Nephron (organoid): Measurements from ENCODE around the gene SERTM1.
A peak's percentile ranks its signal among the peaks of the same experiment; 100 is the strongest.

Experiments
- H3K27ac Mint-ChIP-seq, 3 experiments: 2 replicates each; pipeline ENCODE4 v1.8.0; 2020; ENCODE audit warnings: mixed read lengths in 3 of 3, mild to moderate bottlenecking in 2 of 3, moderate library complexity in 1 of 3
- H3K27me3 Mint-ChIP-seq: 2 replicates; pipeline ENCODE4 v1.8.0; 2021; ENCODE audit warnings: low read depth, mild to moderate bottlenecking, moderate library complexity, mixed read lengths
- H3K36me3 Mint-ChIP-seq: 2 replicates; pipeline ENCODE4 v1.8.0; 2020; ENCODE audit warnings: low read depth, mixed read lengths
- H3K4me1 Mint-ChIP-seq: 2 replicates; pipeline ENCODE4 v1.8.0; 2020; ENCODE audit warnings: mixed read lengths
- H3K4me3 Mint-ChIP-seq, 3 experiments: 2 replicates each; pipeline ENCODE4 v1.8.0; 2020; ENCODE audit warnings: mild to moderate bottlenecking in 3 of 3, mixed read lengths in 3 of 3, moderate library complexity in 2 of 3
- H3K9me3 Mint-ChIP-seq: 2 replicates; pipeline ENCODE4 v1.8.0; 2020; ENCODE audit warnings: mixed read lengths
- CTCF ChIP-seq, 3 experiments: fragments of 200-600 bp; sonication (generic); IDR thresholded peaks; one replicate each; pipeline ENCODE4 v1.5.0; 2021; ENCODE audit warnings: antibody characterized with exemption in 3 of 3; ENCODE audit not compliant: unreplicated experiment in 3 of 3

Gene SERTM1

GRCh38 chr13:36725936-36726335 lies 52.1 kb downstream of the SERTM1 start:
- no peaks in the 10 kb centered on the region for H3K4me1 Mint-ChIP-seq
- no peak overlapping the region for H3K27ac Mint-ChIP-seq
- no peak overlapping the region for H3K4me3 Mint-ChIP-seq
- no peaks in the 10 kb centered on the region for H3K36me3 Mint-ChIP-seq
- H3K27me3 Mint-ChIP-seq = peaks cover 5% of the 10 kb centered on the region
- no peak for TF ChIP-seq CTCF (IDR thresholded peaks at IDR 0.05; ENCODE audit: unreplicated experiment in 3 of 3)
- H3K9me3 Mint-ChIP-seq = no peaks in the 10 kb centered on the region

- H3K4me3 Mint-ChIP-seq = no peak overlapping the region
- TF ChIP-seq CTCF (IDR thresholded peaks at IDR 0.05; ENCODE audit: unreplicated experiment in 3 of 3) = no peak
- H3K36me3 Mint-ChIP-seq = no peaks in the 10 kb centered on the region
- H3K27ac Mint-ChIP-seq = no peak overlapping the region
- no peaks in the 10 kb centered on the region for H3K9me3 Mint-ChIP-seq
- no peaks in the 10 kb centered on the region for H3K27me3 Mint-ChIP-seq
- no peaks in the 10 kb centered on the region for H3K4me1 Mint-ChIP-seq
These were observed 54.2 kb downstream of the SERTM1 start for GRCh38 chr13:36728006-36728405.

GRCh38 chr13:36736119-36736726 lies 62.4 kb downstream of the SERTM1 start:
- peak overlapping the region in 1 of 3 experiments; percentile 5 for H3K27ac Mint-ChIP-seq
- H3K9me3 Mint-ChIP-seq = no peaks in the 10 kb centered on the region
- H3K4me3 Mint-ChIP-seq = no peak overlapping the region
- no peaks in the 10 kb centered on the region for H3K27me3 Mint-ChIP-seq
- peak; percentile 66 to 75 (median 74) for TF ChIP-seq CTCF (IDR thresholded peaks at IDR 0.05; ENCODE audit: unreplicated experiment in 3 of 3)
- no peaks in the 10 kb centered on the region for H3K4me1 Mint-ChIP-seq
- H3K36me3 Mint-ChIP-seq = no peaks in the 10 kb centered on the region

DNA sequence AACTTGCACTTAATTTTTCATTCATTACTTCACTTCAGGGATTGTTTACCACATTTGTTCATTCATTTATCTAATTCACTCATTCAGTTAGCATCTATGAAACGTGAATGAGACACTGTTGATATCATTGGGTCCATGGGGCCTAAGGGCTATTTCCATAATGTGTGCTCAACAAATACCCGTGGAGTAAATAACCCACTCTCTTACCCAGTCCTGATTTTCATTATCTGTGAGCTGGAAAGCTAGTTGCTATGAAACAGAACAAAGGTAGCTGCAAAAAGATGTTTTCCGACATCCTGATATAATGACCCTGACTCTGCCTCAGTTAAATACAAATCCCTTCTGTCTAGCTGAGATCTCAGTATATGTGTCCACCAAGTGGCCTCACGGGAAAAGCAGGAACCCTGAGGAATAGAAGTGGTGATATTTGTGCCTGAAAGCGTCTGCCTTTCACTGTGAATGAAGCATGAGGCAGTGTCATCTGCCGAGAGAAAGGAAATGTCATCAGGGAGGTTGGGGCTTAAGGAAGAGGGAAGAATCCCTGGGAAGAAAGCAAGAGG lies 63.8 kb downstream of the SERTM1 start:
- H3K4me3 Mint-ChIP-seq = no peak overlapping the region
- H3K36me3 Mint-ChIP-seq = no peaks in the 10 kb centered on the region
- H3K27me3 Mint-ChIP-seq = no peaks in the 10 kb centered on the region
- no peak for TF ChIP-seq CTCF (IDR thresholded peaks at IDR 0.05; ENCODE audit: unreplicated experiment in 3 of 3)
- no peaks in the 10 kb centered on the region for H3K9me3 Mint-ChIP-seq
- no peak overlapping the region for H3K27ac Mint-ChIP-seq
- H3K4me1 Mint-ChIP-seq = no peaks in the 10 kb centered on the region

DNA sequence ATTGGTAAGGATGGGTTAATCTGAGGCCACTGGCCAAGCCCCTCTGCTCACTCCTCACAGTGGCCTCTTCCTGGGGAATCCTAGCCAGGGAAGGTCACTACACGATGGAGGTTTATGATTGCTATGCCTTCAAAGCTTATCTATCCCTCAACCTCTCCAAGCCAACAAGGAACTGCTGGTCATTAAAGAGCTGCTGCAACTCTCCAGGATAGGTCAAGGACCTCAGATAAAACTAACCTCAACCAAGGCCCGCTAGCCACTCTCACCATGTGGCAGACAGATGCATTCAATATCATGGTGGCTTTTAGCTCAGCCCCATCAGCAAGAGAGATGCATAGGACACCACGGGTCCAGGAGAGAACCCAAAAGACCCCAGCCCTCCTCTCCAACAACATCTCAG lies 71.6 kb downstream of the SERTM1 start:
- no peak for TF ChIP-seq CTCF (IDR thresholded peaks at IDR 0.05; ENCODE audit: unreplicated experiment in 3 of 3)
- H3K4me1 Mint-ChIP-seq = no peaks in the 10 kb centered on the region
- H3K36me3 Mint-ChIP-seq = no peaks in the 10 kb centered on the region
- no peaks in the 10 kb centered on the region for H3K27me3 Mint-ChIP-seq
- H3K4me3 Mint-ChIP-seq = no peak overlapping the region
- peaks cover 6% of the 10 kb centered on the region for H3K9me3 Mint-ChIP-seq
- peak overlapping the region in 2 of 3 experiments; percentile 27 to 51 for H3K27ac Mint-ChIP-seq

- H3K4me1 Mint-ChIP-seq = no peaks in the 10 kb centered on the region
- H3K4me3 Mint-ChIP-seq = no peak overlapping the region
- no peaks in the 10 kb centered on the region for H3K27me3 Mint-ChIP-seq
- no peak for TF ChIP-seq CTCF (IDR thresholded peaks at IDR 0.05; ENCODE audit: unreplicated experiment in 3 of 3)
- H3K36me3 Mint-ChIP-seq = no peaks in the 10 kb centered on the region
- H3K27ac Mint-ChIP-seq = no peak overlapping the region
- peaks cover 8% of the 10 kb centered on the region for H3K9me3 Mint-ChIP-seq
These were observed 72.2 kb downstream of the SERTM1 start for GRCh38 chr13:36746051-36746450.
